GM12874 (cell line): Measurements from ENCODE around the gene COL6A2.

ENCODE experiments used
- TF ChIP-seq, protein P1 (sequence below): IDR thresholded peaks from 2 replicates; pipeline ENCODE4 v1.5.1; 2011; ENCODE audit warnings: low read depth, mild to moderate bottlenecking, control low read depth, low read length, moderate library complexity; ENCODE audit not compliant: insufficient read depth

COL6A2 gene

GRCh38 chr21:46113497-46114176, 15.7 kb downstream of the COL6A2 start:
- TF ChIP-seq, protein P1, sequence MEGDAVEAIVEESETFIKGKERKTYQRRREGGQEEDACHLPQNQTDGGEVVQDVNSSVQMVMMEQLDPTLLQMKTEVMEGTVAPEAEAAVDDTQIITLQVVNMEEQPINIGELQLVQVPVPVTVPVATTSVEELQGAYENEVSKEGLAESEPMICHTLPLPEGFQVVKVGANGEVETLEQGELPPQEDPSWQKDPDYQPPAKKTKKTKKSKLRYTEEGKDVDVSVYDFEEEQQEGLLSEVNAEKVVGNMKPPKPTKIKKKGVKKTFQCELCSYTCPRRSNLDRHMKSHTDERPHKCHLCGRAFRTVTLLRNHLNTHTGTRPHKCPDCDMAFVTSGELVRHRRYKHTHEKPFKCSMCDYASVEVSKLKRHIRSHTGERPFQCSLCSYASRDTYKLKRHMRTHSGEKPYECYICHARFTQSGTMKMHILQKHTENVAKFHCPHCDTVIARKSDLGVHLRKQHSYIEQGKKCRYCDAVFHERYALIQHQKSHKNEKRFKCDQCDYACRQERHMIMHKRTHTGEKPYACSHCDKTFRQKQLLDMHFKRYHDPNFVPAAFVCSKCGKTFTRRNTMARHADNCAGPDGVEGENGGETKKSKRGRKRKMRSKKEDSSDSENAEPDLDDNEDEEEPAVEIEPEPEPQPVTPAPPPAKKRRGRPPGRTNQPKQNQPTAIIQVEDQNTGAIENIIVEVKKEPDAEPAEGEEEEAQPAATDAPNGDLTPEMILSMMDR = no peak

DNA sequence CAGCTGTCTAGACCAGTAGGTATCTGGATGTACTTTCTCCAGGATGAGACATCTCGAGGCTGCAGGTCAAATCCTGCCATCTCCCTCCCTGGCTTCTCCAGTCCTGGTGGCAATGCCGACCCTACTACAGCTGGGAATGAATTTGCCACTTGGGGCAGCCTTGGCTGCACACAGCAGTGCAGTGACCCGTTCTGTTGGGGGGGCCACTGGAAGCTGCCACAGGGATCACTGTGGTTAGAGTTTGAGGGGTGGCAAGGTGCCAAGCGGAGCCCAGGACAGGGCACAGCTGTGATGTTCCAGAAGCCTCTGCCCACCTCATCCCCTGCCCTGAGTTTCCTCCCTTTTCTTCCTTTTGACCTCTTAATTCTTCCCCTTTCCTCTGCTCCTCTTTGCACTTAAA, 17.1 kb downstream of the COL6A2 start:
- TF ChIP-seq, protein P1 = no peak

GRCh38 chr21:46115441-46116188, 17.7 kb downstream of the COL6A2 start:
- TF ChIP-seq, protein P1 = no peak

DNA sequence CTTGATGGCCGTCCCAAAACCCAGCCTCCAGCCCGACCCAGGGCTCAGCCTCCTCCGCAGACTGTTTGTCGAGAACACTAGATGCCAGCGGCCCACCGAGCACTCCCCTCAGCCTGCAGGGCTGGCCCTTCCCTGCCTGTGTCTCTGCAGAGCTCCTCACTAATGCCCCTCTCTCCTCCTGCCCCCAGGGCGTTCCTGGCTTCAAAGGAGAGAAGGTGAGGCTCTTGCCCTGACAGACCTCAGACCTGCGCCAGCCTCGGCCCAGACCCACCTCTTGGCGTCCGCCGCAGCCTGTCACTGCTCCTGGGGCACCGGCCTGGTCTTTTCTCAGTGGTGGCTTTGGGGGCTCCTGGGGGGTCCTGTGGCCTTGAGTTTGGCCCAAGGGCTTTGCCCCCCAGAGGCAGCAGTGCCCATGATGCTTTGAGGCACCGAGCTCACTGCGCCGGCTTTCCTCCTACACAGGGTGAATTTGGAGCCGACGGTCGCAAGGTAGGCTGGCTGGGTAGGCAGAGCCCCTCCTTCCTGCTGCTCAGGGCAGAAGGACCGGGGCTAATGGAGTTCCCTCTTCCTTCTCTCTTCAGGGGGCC, 18.4 kb downstream of the COL6A2 start:
- TF ChIP-seq, protein P1 = no peak

- TF ChIP-seq, protein P1 = no peak
These were observed 19.1 kb downstream of the COL6A2 start for GRCh38 chr21:46116776-46117585.

GRCh38 chr21:46117586-46118315, 19.8 kb downstream of the COL6A2 start:
- TF ChIP-seq, protein P1 = no peak
